ENCODE measurements around the gene BCCIP. TPM values are rescaled to one million over a fixed set of nuclear protein-coding genes. Genes with fewer than 3 reads are reported as not detected.

The BCCIP gene
- total RNA-seq, 2 donors from 2014 or later: 22.5 to 49.2 TPM

GRCh38 chr10:125811251-125811650 lies 12.1 kb upstream of the BCCIP start:
- Histone ChIP-seq H3K9me3 (no peaks in the 10 kb centered on the region), H3K27me3 (replicated peaks; ENCODE audit: insufficient read depth) (no peaks in the 10 kb centered on the region), H3K4me3 (no peak overlapping the region), H3K4me1 (ENCODE audit: control insufficient read depth in 1 of 2, low read depth in 2 of 2) (no peaks in the 10 kb centered on the region), H3K36me3 (peaks cover 37% of the 10 kb centered on the region), H3K27ac (no peak overlapping the region)
- no peak for DNase-seq (ENCODE audit: low spot score)
- TF ChIP-seq CTCF (IDR thresholded peaks at IDR 0.05): no peak
- no peak for ATAC-seq (ENCODE audit: insufficient number of reproducible peaks, low FRiP score, low read depth)

- H3K27me3 ChIP-seq (replicated peaks; ENCODE audit: insufficient read depth): no peaks in the 10 kb centered on the region
These were observed 11.1 kb upstream of the BCCIP start for GRCh38 chr10:125812128-125812750.

GRCh38 chr10:125815764-125816163 lies 7.6 kb upstream of the BCCIP start:
- no peak for TF ChIP-seq CTCF (IDR thresholded peaks at IDR 0.05)
- DNase-seq (ENCODE audit: low spot score) (no peak), ATAC-seq (ENCODE audit: insufficient number of reproducible peaks, low FRiP score, low read depth) (no peak)
- Histone ChIP-seq H3K4me3 (no peak overlapping the region), H3K27me3 (replicated peaks; ENCODE audit: insufficient read depth) (no peaks in the 10 kb centered on the region), H3K9me3 (no peaks in the 10 kb centered on the region), H3K36me3 (peaks cover 18% of the 10 kb centered on the region), H3K4me1 (ENCODE audit: control insufficient read depth in 1 of 2, low read depth in 2 of 2) (no peaks in the 10 kb centered on the region), H3K27ac (no peak overlapping the region)

More at GRCh38 chr10:125812128-125812750, 11.1 kb upstream of the BCCIP start:
- Histone ChIP-seq H3K4me1 (ENCODE audit: control insufficient read depth in 1 of 2, low read depth in 2 of 2) (no peaks in the 10 kb centered on the region), H3K36me3 (peaks cover 34% of the 10 kb centered on the region), H3K4me3 (no peak overlapping the region), H3K27ac (no peak overlapping the region), H3K9me3 (no peaks in the 10 kb centered on the region)
- ATAC-seq (ENCODE audit: insufficient number of reproducible peaks, low FRiP score, low read depth): no peak
- TF ChIP-seq CTCF (IDR thresholded peaks at IDR 0.05): no peak
- DNase-seq (ENCODE audit: low spot score): no peak

GRCh38 chr10:125816548-125816947 lies 6.8 kb upstream of the BCCIP start:
- H3K4me3 ChIP-seq: no peak overlapping the region
- ATAC-seq (ENCODE audit: insufficient number of reproducible peaks, low FRiP score, low read depth): no peak
- H3K9me3 ChIP-seq: no peaks in the 10 kb centered on the region
- no peaks in the 10 kb centered on the region for H3K27me3 ChIP-seq (replicated peaks; ENCODE audit: insufficient read depth)
- peaks cover 0 to 4% of the 10 kb centered on the region in 2 donors for H3K4me1 ChIP-seq (ENCODE audit: control insufficient read depth in 1 of 2, low read depth in 2 of 2)
- H3K27ac ChIP-seq: no peak overlapping the region
- no peak for TF ChIP-seq CTCF (IDR thresholded peaks at IDR 0.05)
- DNase-seq (ENCODE audit: low spot score): no peak
- peaks cover 14% of the 10 kb centered on the region for H3K36me3 ChIP-seq

- Histone ChIP-seq H3K4me1 (ENCODE audit: control insufficient read depth in 1 of 2, low read depth in 2 of 2) (peaks cover 7 to 13% of the 10 kb centered on the region in 2 donors), H3K27me3 (replicated peaks; ENCODE audit: insufficient read depth) (no peaks in the 10 kb centered on the region), H3K36me3 (peaks cover 14% of the 10 kb centered on the region), H3K27ac (no peak overlapping the region), H3K4me3 (no peak overlapping the region), H3K9me3 (no peaks in the 10 kb centered on the region)
- TF ChIP-seq CTCF (IDR thresholded peaks at IDR 0.05): no peak
- DNase-seq (ENCODE audit: low spot score) (no peak), ATAC-seq (ENCODE audit: insufficient number of reproducible peaks, low FRiP score, low read depth) (no peak)
These were observed 5.9 kb upstream of the BCCIP start for GRCh38 chr10:125817337-125817946.
